Activated CD4-positive, alpha-beta T cell treated with anti-CD3 and anti-CD28 coated beads for 36 hours (primary cell): Measurements from ENCODE around the gene STK4. TPM values are rescaled to one million over a fixed set of nuclear protein-coding genes. Genes with fewer than 3 reads are reported as not detected.

ENCODE experiments used
- ATAC-seq: fragments of 200-7000 bp; cut with Tn5 transposase; one replicate; pipeline ENCODE4 v1.10.0; 2021; ENCODE audit warnings: mild to moderate bottlenecking, moderate library complexity
- CTCF ChIA-PET: fragments of 350-600 bp; sonication (Branson Sonifier 250); formaldehyde crosslinking; loops from one replicate; lab custom pipeline; 2021; ENCODE audit warnings: antibody characterized with exemption; lab: Charles Lee
- POLR2A ChIA-PET: fragments of 350-600 bp; sonication (Branson Sonifier 250); formaldehyde crosslinking; loops from one replicate; lab custom pipeline; 2021; ENCODE audit warnings: antibody characterized with exemption, inconsistent platforms; lab: Charles Lee
- DNase-seq: peaks from one replicate; pipeline ENCODE4 v3.0.0-alpha.2; 2020
- H3K27ac Mint-ChIP-seq: one replicate; pipeline ENCODE4 v1.8.0; 2021; ENCODE audit warnings: mixed read lengths
- H3K27me3 Mint-ChIP-seq: one replicate; pipeline ENCODE4 v1.8.0; 2021; ENCODE audit warnings: mixed read lengths
- H3K36me3 Mint-ChIP-seq: one replicate; pipeline ENCODE4 v1.8.0; 2021; ENCODE audit warnings: low read depth, mixed read lengths
- H3K4me1 Mint-ChIP-seq: one replicate; pipeline ENCODE4 v1.8.0; 2021; ENCODE audit warnings: mixed read lengths
- H3K4me3 Mint-ChIP-seq: one replicate; pipeline ENCODE4 v1.8.0; 2021; ENCODE audit warnings: mild to moderate bottlenecking, moderate library complexity, mixed read lengths
- H3K9me3 Mint-ChIP-seq: one replicate; pipeline ENCODE4 v1.8.0; 2021; ENCODE audit warnings: low read depth, mixed read lengths
- intact Hi-C, 2 experiments: fragments of 100-400 bp; cut with DNase I in 1 of 2; cut with micrococcal nuclease in 1 of 2; formaldehyde crosslinking; loops; one replicate each; pipeline versions ENCODE4 v1.14.2 to v1.15.1; 2022 to 2024; cut with DNase I, micrococcal nuclease
- total RNA-seq, 2 experiments: library from RNA; stranded (reverse); gene quantifications; one replicate each; pipeline ENCODE4 v1.2.3, GENCODE V29; 2021

STK4 gene
- total RNA-seq, 2 experiments from 2014 or later, result 156 to 164 TPM

- CTCF ChIA-PET, result interaction anchor here (0.7 kb wide), 1 partner anchor 14 kb away, joined by 3 read pairs; no protein-coding TSS in a partner anchor
- intact Hi-C loops, result no loop called here
- Mint-ChIP-seq H3K27me3 (no peaks in the 10 kb centered on the region), H3K4me1 (no peaks in the 10 kb centered on the region), H3K27ac (no peak overlapping the region), H3K9me3 (peaks cover 8% of the 10 kb centered on the region), H3K36me3 (peaks cover 80% of the 10 kb centered on the region), H3K4me3 (no peak overlapping the region)
- POLR2A ChIA-PET, result no interaction called here
- ATAC-seq, result peak; percentile 33
- DNase-seq, result no peak
Observed at GRCh38 chr20:45080867-45081624, 114.7 kb downstream of the STK4 start.

- POLR2A ChIA-PET, result interaction anchor here (0.7 kb wide), 1 partner anchor 24 kb away, joined by 16 read pairs; no protein-coding TSS in a partner anchor
Observed at GRCh38 chr20:45082468-45082867, 116.2 kb downstream of the STK4 start.

GRCh38 chr20:45083127-45083526, 116.8 kb downstream of the STK4 start:
- POLR2A ChIA-PET, result no interaction called here
- CTCF ChIA-PET, result interaction anchor here (0.9 to 3.0 kb wide), 4 partner anchors 11 to 209 kb away, joined by 3 to 16 read pairs (median 6); no protein-coding TSS in a partner anchor
- Mint-ChIP-seq H3K27ac (no peak overlapping the region), H3K4me3 (no peak overlapping the region), H3K36me3 (peaks cover 73% of the 10 kb centered on the region), H3K27me3 (no peaks in the 10 kb centered on the region), H3K9me3 (peaks cover 8% of the 10 kb centered on the region), H3K4me1 (no peaks in the 10 kb centered on the region)
- intact Hi-C loops, result no loop called here
- DNase-seq (no peak), ATAC-seq (no peak)

More at GRCh38 chr20:45082468-45082867, 116.2 kb downstream of the STK4 start:
- no peaks in the 10 kb centered on the region for H3K27me3 Mint-ChIP-seq
- DNase-seq (no peak), ATAC-seq (no peak)
- intact Hi-C loops, result no loop called here
- CTCF ChIA-PET, result interaction anchor here (0.9 to 3.0 kb wide), 3 partner anchors 13 to 210 kb away, joined by 3 to 16 read pairs (median 9); no protein-coding TSS in a partner anchor
- H3K4me1 Mint-ChIP-seq, result no peaks in the 10 kb centered on the region
- H3K27ac Mint-ChIP-seq, result peak overlapping the region; percentile 45
- peaks cover 76% of the 10 kb centered on the region for H3K36me3 Mint-ChIP-seq
- H3K9me3 Mint-ChIP-seq, result peaks cover 8% of the 10 kb centered on the region
- H3K4me3 Mint-ChIP-seq, result no peak overlapping the region

GRCh38 chr20:45085289-45085688, 119.0 kb downstream of the STK4 start:
- ATAC-seq (no peak), DNase-seq (no peak)
- Mint-ChIP-seq H3K36me3 (peaks cover 54% of the 10 kb centered on the region), H3K4me3 (no peak overlapping the region), H3K9me3 (peaks cover 8% of the 10 kb centered on the region), H3K4me1 (no peaks in the 10 kb centered on the region), H3K27ac (no peak overlapping the region), H3K27me3 (no peaks in the 10 kb centered on the region)
- intact Hi-C loops, result no loop called here
- ChIA-PET CTCF (no interaction called here), POLR2A (no interaction called here)

GRCh38 chr20:45085867-45086266, 119.6 kb downstream of the STK4 start:
- ATAC-seq (no peak), DNase-seq (no peak)
- intact Hi-C loops, result no loop called here
- Mint-ChIP-seq H3K4me1 (no peaks in the 10 kb centered on the region), H3K36me3 (peaks cover 48% of the 10 kb centered on the region), H3K4me3 (no peak overlapping the region), H3K9me3 (peaks cover 6% of the 10 kb centered on the region), H3K27ac (no peak overlapping the region), H3K27me3 (no peaks in the 10 kb centered on the region)
- CTCF ChIA-PET, result interaction anchor here (1.7 kb wide), 1 partner anchor 42 kb away, joined by 6 read pairs; no protein-coding TSS in a partner anchor
- POLR2A ChIA-PET, result no interaction called here

GRCh38 chr20:45087097-45087790, 120.9 kb downstream of the STK4 start:
- ATAC-seq (no peak), DNase-seq (no peak)
- CTCF ChIA-PET, result interaction anchor here (0.6 to 1.7 kb wide), 2 partner anchors 43 to 239 kb away, joined by 4 to 6 read pairs; no protein-coding TSS in a partner anchor
- POLR2A ChIA-PET, result no interaction called here
- intact Hi-C loops, result no loop called here
- no peaks in the 10 kb centered on the region for H3K4me1 Mint-ChIP-seq
- peaks cover 36% of the 10 kb centered on the region for H3K36me3 Mint-ChIP-seq
- H3K27ac Mint-ChIP-seq, result peak overlapping the region; percentile 27
- no peaks in the 10 kb centered on the region for H3K9me3 Mint-ChIP-seq
- no peaks in the 10 kb centered on the region for H3K27me3 Mint-ChIP-seq
- no peak overlapping the region for H3K4me3 Mint-ChIP-seq

- ChIA-PET CTCF (no interaction called here), POLR2A (no interaction called here)
- intact Hi-C loops, result no loop called here
- no peaks in the 10 kb centered on the region for H3K27me3 Mint-ChIP-seq
- ATAC-seq (no peak), DNase-seq (no peak)
- peaks cover 31% of the 10 kb centered on the region for H3K36me3 Mint-ChIP-seq
- no peak overlapping the region for H3K4me3 Mint-ChIP-seq
- H3K4me1 Mint-ChIP-seq, result no peaks in the 10 kb centered on the region
- no peak overlapping the region for H3K27ac Mint-ChIP-seq
- no peaks in the 10 kb centered on the region for H3K9me3 Mint-ChIP-seq
Observed at GRCh38 chr20:45087814-45088213, 121.5 kb downstream of the STK4 start.

- ChIA-PET POLR2A (no interaction called here), CTCF (no interaction called here)
- Mint-ChIP-seq H3K9me3 (no peaks in the 10 kb centered on the region), H3K4me3 (no peak overlapping the region), H3K36me3 (peaks cover 27% of the 10 kb centered on the region), H3K4me1 (no peaks in the 10 kb centered on the region), H3K27me3 (no peaks in the 10 kb centered on the region), H3K27ac (no peak overlapping the region)
- ATAC-seq (no peak), DNase-seq (no peak)
- intact Hi-C loops, result no loop called here
Observed at GRCh38 chr20:45088247-45088646, 121.9 kb downstream of the STK4 start.

GRCh38 chr20:45090481-45090880, 124.2 kb downstream of the STK4 start:
- ATAC-seq (no peak), DNase-seq (no peak)
- intact Hi-C loops, result loop anchor here in 1 of 2 experiments (10.0 kb wide), 1 partner anchor 406 kb away; no protein-coding TSS in a partner anchor
- Mint-ChIP-seq H3K27me3 (no peaks in the 10 kb centered on the region), H3K36me3 (peaks cover 15% of the 10 kb centered on the region), H3K4me1 (no peaks in the 10 kb centered on the region), H3K27ac (no peak overlapping the region), H3K4me3 (no peak overlapping the region), H3K9me3 (no peaks in the 10 kb centered on the region)
- ChIA-PET CTCF (interaction anchor here (1.2 to 4.1 kb wide), 2 partner anchors 23 to 47 kb away, joined by 4 to 23 read pairs; no protein-coding TSS in a partner anchor), POLR2A (no interaction called here)

GRCh38 chr20:45091366-45091765, 125.1 kb downstream of the STK4 start:
- DNase-seq, result no peak
- H3K27ac Mint-ChIP-seq, result no peak overlapping the region
- CTCF ChIA-PET, result interaction anchor here (1.2 to 7.8 kb wide), 3 partner anchors 24 to 48 kb away, joined by 4 to 77 read pairs (median 23); no protein-coding TSS in a partner anchor
- no peak overlapping the region for H3K4me3 Mint-ChIP-seq
- no peak for ATAC-seq
- peaks cover under 1% of the 10 kb centered on the region for H3K27me3 Mint-ChIP-seq
- no peaks in the 10 kb centered on the region for H3K4me1 Mint-ChIP-seq
- intact Hi-C loops, result loop anchor here in 1 of 2 experiments (10.0 kb wide), 1 partner anchor 407 kb away; no protein-coding TSS in a partner anchor
- POLR2A ChIA-PET, result no interaction called here
- H3K9me3 Mint-ChIP-seq, result no peaks in the 10 kb centered on the region
- H3K36me3 Mint-ChIP-seq, result peaks cover 7% of the 10 kb centered on the region

GRCh38 chr20:45092898-45093297, 126.6 kb downstream of the STK4 start:
- Mint-ChIP-seq H3K9me3 (no peaks in the 10 kb centered on the region), H3K36me3 (peaks cover 2% of the 10 kb centered on the region), H3K27ac (no peak overlapping the region), H3K27me3 (peaks cover 12% of the 10 kb centered on the region), H3K4me1 (peaks cover 5% of the 10 kb centered on the region), H3K4me3 (no peak overlapping the region)
- DNase-seq, result no peak
- no peak for ATAC-seq
- intact Hi-C loops, result loop anchor here in 1 of 2 experiments (10.0 kb wide), 1 partner anchor 408 kb away; no protein-coding TSS in a partner anchor
- ChIA-PET CTCF (interaction anchor here (0.6 to 7.8 kb wide), 8 partner anchors 17 to 219 kb away, joined by 3 to 77 read pairs (median 14); partner anchors contain the start of gene SEMG1), POLR2A (no interaction called here)
